HCT116 (cell line): ENCODE data around the gene GIT2.

Experiments used
- CEBPB ChIP-seq: IDR thresholded peaks from 2 replicates; pipeline ENCODE4 v1.6.1; 2012; ENCODE audit warnings: low read depth
- CTCF ChIP-seq, 3 experiments: fragments of 200-600 bp in 1 of 3; sonication (generic) in 1 of 3; IDR thresholded peaks in 2 of 3; conservative IDR thresholded peaks in 1 of 3; 2 replicates each; pipeline ENCODE4 v1.5.1; 2012 to 2017; ENCODE audit warnings: low read depth in 2 of 3, low read length in 2 of 3, antibody characterized with exemption in 1 of 3, borderline replicate concordance in 1 of 3, control low read depth in 1 of 3, mild to moderate bottlenecking in 1 of 3, mixed read lengths in 1 of 3, mixed run types in 1 of 3, moderate library complexity in 1 of 3; ENCODE audit not compliant: insufficient read depth in 1 of 3
- EGR1 ChIP-seq: IDR thresholded peaks from 2 replicates; pipeline ENCODE4 v1.6.1; 2012; ENCODE audit warnings: low read depth
- EZH2 ChIP-seq: fragments of 200-600 bp; sonication (generic); IDR thresholded peaks from 2 replicates; pipeline ENCODE4 v1.6.1; 2017; ENCODE audit warnings: antibody characterized with exemption, mixed run types
- EZH2phosphoT487 ChIP-seq: fragments of 200-600 bp; IDR thresholded peaks from 2 replicates; pipeline ENCODE4 v1.6.1; 2018; ENCODE audit warnings: antibody characterized with exemption, borderline replicate concordance
- JUND ChIP-seq: IDR thresholded peaks from 2 replicates; pipeline ENCODE4 v1.6.1; 2012
- POLR2A ChIP-seq: IDR thresholded peaks from 2 replicates; pipeline ENCODE4 v1.7.0; 2011; ENCODE audit warnings: borderline replicate concordance; ENCODE audit not compliant: insufficient read depth, insufficient read length; ENCODE audit errors: extremely low read depth
- POLR2AphosphoS5 ChIP-seq: IDR thresholded peaks from 2 replicates; pipeline ENCODE4 v1.6.1; 2011; ENCODE audit warnings: mild to moderate bottlenecking, low read depth, low read length, moderate library complexity
- RAD21 ChIP-seq: IDR thresholded peaks from 2 replicates; pipeline ENCODE4 v1.6.1; 2012; ENCODE audit warnings: low read depth, mild to moderate bottlenecking
- SP1 ChIP-seq: IDR thresholded peaks from 2 replicates; pipeline ENCODE4 v1.6.1; 2012; ENCODE audit warnings: low read depth
- TCF7L2 ChIP-seq: IDR thresholded peaks from 2 replicates; pipeline ENCODE4 v1.7.0; 2011; ENCODE audit warnings: borderline replicate concordance, inconsistent platforms; ENCODE audit not compliant: insufficient read depth, insufficient read length; ENCODE audit errors: extremely low read depth
- ZBTB33 ChIP-seq: IDR thresholded peaks from 2 replicates; pipeline ENCODE4 v1.6.1; 2011; ENCODE audit warnings: mild to moderate bottlenecking, low read length, moderate library complexity; ENCODE audit not compliant: insufficient replicate concordance; ENCODE audit errors: extremely low read depth

- TF ChIP-seq POLR2A (no peak), CTCF (IDR thresholded peaks at IDR 0.05 in 2 of 3, conservative IDR thresholded peaks at IDR 0.05 in 1 of 3; ENCODE audit: borderline replicate concordance in 1 of 3, insufficient read depth in 1 of 3, low read depth in 2 of 3, low read length in 2 of 3) (no peak), CEBPB (no peak), EZH2 (no peak), POLR2AphosphoS5 (no peak), JUND (no peak), EZH2phosphoT487 (no peak), EGR1 (no peak), ZBTB33 (no peak), TCF7L2 (no peak), SP1 (no peak), RAD21 (no peak)
Observed at GRCh38 chr12:109914461-109914860, 81.7 kb downstream of the GIT2 start.
